KMS-11 (cell line): ENCODE measurements around the gene PCDHGB7.
"Not testable (repeated sequence)": the region's sequence is repeated elsewhere in the genome, so short reads cannot be mapped to it uniquely, and the experiment has no call there.

Source experiments
- H2AFZ ChIP-seq: fragments of 200-600 bp; sonication (generic); 2 replicates; pipeline ENCODE4 v1.6.1; 2016; ENCODE audit warnings: antibody characterized with exemption, mixed run types, low read depth
- H3K27ac ChIP-seq: fragments of 200-600 bp; sonication (generic); 2 replicates; pipeline ENCODE4 v1.6.1; 2016; ENCODE audit warnings: mild to moderate bottlenecking, mixed run types
- H3K27me3 ChIP-seq: fragments of 200-600 bp; sonication (generic); 2 replicates; pipeline ENCODE4 v1.6.1; 2017; ENCODE audit warnings: mild to moderate bottlenecking, low read depth, mixed run types, moderate library complexity; ENCODE audit not compliant: insufficient read depth
- H3K36me3 ChIP-seq: fragments of 200-600 bp; sonication (generic); 2 replicates; pipeline ENCODE4 v1.6.1; 2017; ENCODE audit warnings: mild to moderate bottlenecking, mixed run types; ENCODE audit not compliant: insufficient read depth
- H3K4me1 ChIP-seq: fragments of 200-600 bp; sonication (generic); 2 replicates; pipeline ENCODE4 v1.6.1; 2016; ENCODE audit warnings: mild to moderate bottlenecking, low read depth, mixed run types; ENCODE audit not compliant: poor library complexity, severe bottlenecking
- H3K4me2 ChIP-seq: fragments of 200-600 bp; sonication (generic); 2 replicates; pipeline ENCODE4 v1.7.0; 2016; ENCODE audit warnings: mild to moderate bottlenecking, mixed run types
- H3K4me3 ChIP-seq: fragments of 200-600 bp; sonication (generic); IDR thresholded peaks from 2 replicates; pipeline ENCODE4 v1.6.1; 2017; ENCODE audit warnings: low read depth, low read length, mixed read lengths; ENCODE audit not compliant: insufficient read depth
- H3K79me2 ChIP-seq: fragments of 200-600 bp; sonication (generic); 2 replicates; pipeline ENCODE4 v1.6.1; 2016; ENCODE audit warnings: low read depth, mixed run types; ENCODE audit not compliant: insufficient read depth
- H3K9ac ChIP-seq: fragments of 200-600 bp; sonication (generic); 2 replicates; pipeline ENCODE4 v1.6.1; 2016; ENCODE audit warnings: mild to moderate bottlenecking, mixed run types
- H4K20me1 ChIP-seq: fragments of 200-600 bp; sonication (generic); 2 replicates; pipeline ENCODE4 v1.6.1; 2016; ENCODE audit warnings: mild to moderate bottlenecking, mixed run types; ENCODE audit not compliant: insufficient read depth
- TF ChIP-seq, protein P1 (sequence below): fragments of 200-600 bp; sonication (generic); conservative IDR thresholded peaks from 2 replicates; pipeline ENCODE4 v1.6.1; 2017; ENCODE audit warnings: low read depth, mild to moderate bottlenecking, antibody characterized with exemption, low read length, moderate library complexity, mixed read lengths

Gene PCDHGB7

DNA sequence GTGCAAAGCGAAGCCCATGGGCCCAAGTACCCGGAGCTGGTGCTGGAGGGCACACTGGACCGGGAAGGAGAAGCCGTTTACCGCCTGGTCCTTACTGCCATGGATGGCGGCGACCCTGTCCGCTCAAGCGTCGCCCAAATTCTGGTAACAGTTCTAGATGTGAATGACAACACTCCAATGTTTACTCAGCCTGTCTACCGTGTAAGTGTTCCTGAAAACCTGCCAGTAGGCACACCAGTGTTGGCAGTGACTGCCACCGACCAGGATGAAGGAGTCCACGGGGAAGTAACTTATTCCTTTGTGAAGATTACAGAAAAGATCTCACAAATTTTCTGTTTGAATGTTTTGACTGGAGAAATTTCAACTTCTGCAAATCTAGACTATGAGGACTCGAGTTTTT lies 42.9 kb upstream of the PCDHGB7 start:
- Histone ChIP-seq H4K20me1 (no peaks in the 10 kb centered on the region), H3K4me3 (no peak overlapping the region), H3K9ac (no peak overlapping the region), H3K4me1 (no peaks in the 10 kb centered on the region), H3K4me2 (no peak overlapping the region), H3K79me2 (no peaks in the 10 kb centered on the region), H3K27me3 (no peaks in the 10 kb centered on the region), H3K27ac (no peak overlapping the region), H3K36me3 (no peaks in the 10 kb centered on the region), H2AFZ (no peak overlapping the region)
- TF ChIP-seq, protein P1, sequence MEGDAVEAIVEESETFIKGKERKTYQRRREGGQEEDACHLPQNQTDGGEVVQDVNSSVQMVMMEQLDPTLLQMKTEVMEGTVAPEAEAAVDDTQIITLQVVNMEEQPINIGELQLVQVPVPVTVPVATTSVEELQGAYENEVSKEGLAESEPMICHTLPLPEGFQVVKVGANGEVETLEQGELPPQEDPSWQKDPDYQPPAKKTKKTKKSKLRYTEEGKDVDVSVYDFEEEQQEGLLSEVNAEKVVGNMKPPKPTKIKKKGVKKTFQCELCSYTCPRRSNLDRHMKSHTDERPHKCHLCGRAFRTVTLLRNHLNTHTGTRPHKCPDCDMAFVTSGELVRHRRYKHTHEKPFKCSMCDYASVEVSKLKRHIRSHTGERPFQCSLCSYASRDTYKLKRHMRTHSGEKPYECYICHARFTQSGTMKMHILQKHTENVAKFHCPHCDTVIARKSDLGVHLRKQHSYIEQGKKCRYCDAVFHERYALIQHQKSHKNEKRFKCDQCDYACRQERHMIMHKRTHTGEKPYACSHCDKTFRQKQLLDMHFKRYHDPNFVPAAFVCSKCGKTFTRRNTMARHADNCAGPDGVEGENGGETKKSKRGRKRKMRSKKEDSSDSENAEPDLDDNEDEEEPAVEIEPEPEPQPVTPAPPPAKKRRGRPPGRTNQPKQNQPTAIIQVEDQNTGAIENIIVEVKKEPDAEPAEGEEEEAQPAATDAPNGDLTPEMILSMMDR, result no peak

DNA sequence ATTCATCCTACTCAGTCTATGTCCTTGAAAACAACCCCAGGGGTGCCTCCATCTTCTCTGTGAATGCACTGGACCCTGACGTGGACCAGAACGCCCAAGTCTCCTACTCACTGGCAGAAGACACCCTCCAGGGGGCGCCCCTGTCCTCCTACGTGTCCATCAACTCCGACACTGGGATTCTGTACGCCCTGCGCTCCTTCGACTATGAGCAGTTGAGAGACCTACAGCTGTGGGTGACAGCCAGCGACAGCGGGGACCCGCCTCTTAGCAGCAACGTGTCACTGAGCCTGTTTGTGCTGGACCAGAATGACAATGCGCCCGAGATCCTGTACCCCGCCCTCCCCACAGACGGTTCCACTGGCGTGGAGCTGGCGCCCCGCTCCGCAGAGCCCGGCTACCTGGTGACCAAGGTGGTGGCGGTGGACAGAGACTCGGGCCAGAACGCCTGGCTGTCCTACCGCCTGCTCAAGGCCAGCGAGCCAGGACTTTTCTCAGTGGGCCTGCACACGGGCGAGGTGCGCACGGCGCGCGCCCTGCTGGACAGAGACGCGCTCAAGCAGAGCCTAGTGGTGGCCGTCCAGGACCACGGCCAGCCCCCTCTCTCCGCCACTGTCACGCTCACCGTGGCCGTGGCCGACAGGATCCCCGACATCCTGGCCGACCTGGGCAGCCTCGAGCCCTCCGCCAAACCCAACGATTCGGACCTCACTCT lies 41.9 kb upstream of the PCDHGB7 start:
- not testable (repeated sequence) for H3K9ac ChIP-seq, H3K4me2 ChIP-seq, H2AFZ ChIP-seq, H3K27me3 ChIP-seq, H3K36me3 ChIP-seq, H3K4me3 ChIP-seq, H4K20me1 ChIP-seq, H3K4me1 ChIP-seq, H3K27ac ChIP-seq, H3K79me2 ChIP-seq

DNA sequence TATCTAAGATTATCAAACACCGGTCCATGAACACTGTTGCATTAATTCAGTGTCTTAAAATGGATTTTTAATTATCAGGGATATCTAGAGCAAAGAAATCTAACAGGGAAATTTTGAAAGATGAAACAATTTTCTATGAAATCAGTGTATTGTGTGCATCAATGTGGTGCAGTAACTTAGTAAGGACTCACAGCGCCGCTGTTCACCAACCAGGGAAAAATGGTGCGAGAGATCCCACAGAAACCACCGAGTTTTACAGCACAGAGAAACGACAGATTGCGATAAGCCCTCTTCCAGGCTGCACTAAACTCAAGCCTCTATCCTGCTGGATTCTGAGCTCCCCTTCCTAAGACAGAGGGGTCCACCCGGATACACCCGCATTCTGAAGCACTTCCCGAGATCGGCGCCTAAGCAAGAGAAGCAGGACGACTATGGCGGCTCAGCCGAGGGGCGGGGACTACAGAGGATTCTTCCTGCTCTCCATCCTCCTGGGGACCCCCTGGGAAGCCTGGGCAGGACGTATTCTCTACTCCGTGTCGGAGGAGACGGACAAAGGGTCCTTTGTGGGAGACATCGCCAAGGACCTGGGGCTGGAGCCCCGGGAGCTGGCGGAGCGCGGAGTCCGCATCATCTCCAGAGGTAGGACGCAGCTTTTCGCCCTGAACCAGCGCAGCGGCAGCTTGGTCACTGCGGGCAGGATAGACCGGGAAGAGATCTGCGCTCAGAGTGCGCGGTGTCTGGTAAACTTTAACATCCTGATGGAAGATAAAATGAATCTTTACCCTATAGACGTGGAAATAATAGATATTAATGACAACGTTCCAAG lies 34.8 kb upstream of the PCDHGB7 start, which contains the start of gene PCDHGA7:
Gene PCDHGA7, plus strand, starts transcription at position 274 of the 826 bp plus-strand sequence. Its CDS starts 158 bp downstream, at position 432.
- Histone ChIP-seq H2AFZ (no peak within 1 kb of the TSS), H3K27me3 (no peaks in the 10 kb centered on the region), H3K4me3 (no peak within 1 kb of the TSS), H3K36me3 (no peaks in the 10 kb centered on the region), H4K20me1 (no peaks in the 10 kb centered on the region), H3K9ac (no peak within 1 kb of the TSS), H3K4me1 (no peaks in the 10 kb centered on the region), H3K4me2 (no peak within 1 kb of the TSS), H3K79me2 (no peaks in the 10 kb centered on the region), H3K27ac (no peak within 1 kb of the TSS)
- TF ChIP-seq, protein P1, result no peak

DNA sequence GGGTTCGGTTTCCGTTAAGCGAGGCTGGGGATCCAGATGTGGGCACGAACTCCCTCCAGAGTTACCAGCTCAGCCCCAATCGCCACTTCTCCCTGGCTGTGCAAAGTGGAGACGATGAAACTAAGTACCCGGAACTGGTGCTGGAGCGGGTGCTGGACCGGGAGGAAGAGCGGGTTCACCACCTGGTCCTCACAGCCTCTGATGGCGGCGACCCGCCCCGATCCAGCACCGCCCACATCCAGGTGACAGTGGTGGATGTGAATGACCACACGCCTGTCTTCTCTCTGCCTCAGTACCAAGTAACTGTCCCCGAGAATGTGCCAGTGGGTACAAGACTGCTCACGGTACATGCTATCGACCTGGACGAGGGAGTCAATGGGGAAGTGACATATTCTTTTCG lies 34.1 kb upstream of the PCDHGB7 start:
- Histone ChIP-seq H3K4me3 (no peak overlapping the region), H3K4me1 (no peaks in the 10 kb centered on the region), H4K20me1 (no peaks in the 10 kb centered on the region), H3K4me2 (no peak overlapping the region), H3K36me3 (no peaks in the 10 kb centered on the region), H3K27me3 (no peaks in the 10 kb centered on the region), H2AFZ (no peak overlapping the region), H3K9ac (no peak overlapping the region), H3K27ac (no peak overlapping the region), H3K79me2 (no peaks in the 10 kb centered on the region)
- TF ChIP-seq, protein P1, result no peak
